Panc1 (cell line): ENCODE results near the gene CLDN7. TPM values are rescaled to one million over a fixed set of nuclear protein-coding genes. Genes with fewer than 3 reads are reported as not detected.

Experiments used
- ATAC-seq: fragments of 200-7000 bp; cut with Tn5 transposase; 2 replicates; pipeline ENCODE4 v1.9.1; 2020; ENCODE audit warnings: mild to moderate bottlenecking, moderate library complexity
- BruUV-seq: library from RNA; stranded (reverse); fragments of 400-500 nt; replicated peaks from 2 replicates; lab custom pipeline; 2021; lab: Mats Ljungman, UMichigan
- CTCF ChIA-PET: fragments of 300-600 bp; sonication (Branson Sonifier 250); formaldehyde crosslinking; loops from one replicate; lab custom pipeline; 2022; ENCODE audit warnings: antibody characterized with exemption; lab: Charles Lee
- POLR2A ChIA-PET: fragments of 300-600 bp; sonication (Branson Sonifier 250); formaldehyde crosslinking; loops from one replicate; lab custom pipeline; 2022; ENCODE audit warnings: antibody characterized with exemption; lab: Charles Lee
- DNase-seq: peaks from one replicate; pipeline ENCODE4 v3.0.0-alpha.2; 2010; ENCODE audit warnings: low read depth, low spot score
- H3K27ac ChIP-seq: 2 replicates; pipeline ENCODE4 v1.5.1; 2011; ENCODE audit warnings: mild to moderate bottlenecking, low read length, inconsistent platforms
- H3K27me3 ChIP-seq: fragments of 200-500 bp; sonication (Bioruptor generic); 2 replicates; pipeline ENCODE4 v1.6.0; 2014; ENCODE audit warnings: low read length, inconsistent platforms; ENCODE audit not compliant: control insufficient read depth, insufficient read depth
- H3K36me3 ChIP-seq: fragments of 200-500 bp; sonication (Bioruptor generic); 2 replicates; pipeline ENCODE4 v1.5.1; 2014; ENCODE audit warnings: inconsistent platforms, mild to moderate bottlenecking, low read length, moderate library complexity; ENCODE audit not compliant: control insufficient read depth, insufficient read depth
- H3K4me1 ChIP-seq: 2 replicates; pipeline ENCODE4 v1.5.1; 2011; ENCODE audit warnings: inconsistent platforms, mild to moderate bottlenecking, low read length, moderate library complexity; ENCODE audit not compliant: control insufficient read depth, insufficient read depth
- H3K4me3 ChIP-seq, 2 experiments: 2 replicates each; pipeline ENCODE4 v1.5.1; 2011 to 2012; ENCODE audit warnings: low read depth in 2 of 2, low read length in 2 of 2, mild to moderate bottlenecking in 2 of 2, inconsistent platforms in 1 of 2, moderate library complexity in 1 of 2
- H3K9me3 ChIP-seq: fragments of 200-500 bp; sonication (Bioruptor generic); 2 replicates; pipeline ENCODE4 v1.5.1; 2014; ENCODE audit warnings: low read depth, mild to moderate bottlenecking, inconsistent platforms, low read length, moderate library complexity; ENCODE audit not compliant: control insufficient read depth, insufficient read depth
- POLR2AphosphoS5 ChIP-seq: IDR thresholded peaks from 2 replicates; pipeline ENCODE4 v1.6.1; 2012; ENCODE audit warnings: mild to moderate bottlenecking, low read depth, low read length, moderate library complexity
- SIN3A ChIP-seq: IDR thresholded peaks from 2 replicates; pipeline ENCODE4 v1.6.1; 2012; ENCODE audit warnings: low read depth, mild to moderate bottlenecking, low read length, moderate library complexity, borderline replicate concordance; ENCODE audit not compliant: insufficient read depth
- TCF7L2 ChIP-seq: IDR thresholded peaks from 2 replicates; pipeline ENCODE4 v1.6.1; 2011; ENCODE audit warnings: mild to moderate bottlenecking, low read depth, low read length, inconsistent platforms
- in situ Hi-C: cut with HindIII; loops from 2 replicates; pipeline ENCODE4 v1.10.0; 2016; ENCODE audit warnings: low sequenced_read_pairs, low pct_unique_long_range_greater_than_20kb
- intact Hi-C: fragments of 100-400 bp; cut with micrococcal nuclease; formaldehyde crosslinking; loops from one replicate; pipeline ENCODE4 v1.10.0; 2022; ENCODE audit not compliant: unreplicated experiment
- total RNA-seq: library from RNA; stranded (reverse); gene quantifications from one replicate; pipeline ENCODE4 v1.2.1, GENCODE V29; 2021; ENCODE audit not compliant: unreplicated experiment
- TF ChIP-seq, protein P1 (sequence below), 2 experiments: IDR thresholded peaks; 2 replicates each; pipeline ENCODE4 v1.6.1; 2011 to 2012; ENCODE audit warnings: low read depth in 2 of 2, control low read depth in 1 of 2, low read length in 1 of 2, mild to moderate bottlenecking in 1 of 2, moderate library complexity in 1 of 2; ENCODE audit not compliant: insufficient read depth in 1 of 2
- TF ChIP-seq, protein P2 (sequence below): fragments of 450-650 bp; IDR thresholded peaks from 2 replicates; pipeline ENCODE4 v1.5.1; 2017; ENCODE audit warnings: mild to moderate bottlenecking

Gene CLDN7
- total RNA-seq, 1 experiment from 2014 or later: 43.1 TPM

DNA sequence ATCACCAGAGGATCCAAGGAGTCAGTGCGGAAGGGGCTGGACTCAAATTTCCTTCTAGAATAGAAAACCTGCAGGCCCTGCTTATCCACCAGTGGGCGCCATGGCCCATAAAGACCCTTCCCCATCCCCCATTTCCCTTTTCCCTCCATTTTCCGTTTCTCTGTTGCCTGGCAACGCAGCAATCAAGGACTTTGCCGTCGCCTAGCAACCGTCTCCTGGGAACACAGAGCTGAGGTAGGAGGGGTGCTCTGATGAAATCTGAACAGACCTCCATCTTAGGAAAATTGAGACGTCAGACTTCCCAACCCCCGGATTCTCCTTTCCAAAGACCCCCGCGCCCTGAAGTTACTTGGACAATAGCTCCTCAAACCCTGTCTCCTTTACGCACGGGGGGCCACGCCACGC is 48.4 kb downstream of the CLDN7 start:
- no peak for ATAC-seq
- Histone ChIP-seq H3K4me1 (peaks cover 22% of the 10 kb centered on the region), H3K9me3 (no peaks in the 10 kb centered on the region), H3K27ac (peak overlapping the region; percentile 11; the same call in 1 of the 2 replicates), H3K36me3 (no peaks in the 10 kb centered on the region), H3K27me3 (no peaks in the 10 kb centered on the region), H3K4me3 (peak overlapping the region; percentile 47 to 70)
- DNase-seq: no peak
- POLR2A ChIA-PET: no interaction called here
- BruUV-seq: no TSS peak
- intact Hi-C loops: no loop called here
- no peak for TF ChIP-seq SIN3A
- no peak for TF ChIP-seq POLR2AphosphoS5
- TF ChIP-seq, protein P1, sequence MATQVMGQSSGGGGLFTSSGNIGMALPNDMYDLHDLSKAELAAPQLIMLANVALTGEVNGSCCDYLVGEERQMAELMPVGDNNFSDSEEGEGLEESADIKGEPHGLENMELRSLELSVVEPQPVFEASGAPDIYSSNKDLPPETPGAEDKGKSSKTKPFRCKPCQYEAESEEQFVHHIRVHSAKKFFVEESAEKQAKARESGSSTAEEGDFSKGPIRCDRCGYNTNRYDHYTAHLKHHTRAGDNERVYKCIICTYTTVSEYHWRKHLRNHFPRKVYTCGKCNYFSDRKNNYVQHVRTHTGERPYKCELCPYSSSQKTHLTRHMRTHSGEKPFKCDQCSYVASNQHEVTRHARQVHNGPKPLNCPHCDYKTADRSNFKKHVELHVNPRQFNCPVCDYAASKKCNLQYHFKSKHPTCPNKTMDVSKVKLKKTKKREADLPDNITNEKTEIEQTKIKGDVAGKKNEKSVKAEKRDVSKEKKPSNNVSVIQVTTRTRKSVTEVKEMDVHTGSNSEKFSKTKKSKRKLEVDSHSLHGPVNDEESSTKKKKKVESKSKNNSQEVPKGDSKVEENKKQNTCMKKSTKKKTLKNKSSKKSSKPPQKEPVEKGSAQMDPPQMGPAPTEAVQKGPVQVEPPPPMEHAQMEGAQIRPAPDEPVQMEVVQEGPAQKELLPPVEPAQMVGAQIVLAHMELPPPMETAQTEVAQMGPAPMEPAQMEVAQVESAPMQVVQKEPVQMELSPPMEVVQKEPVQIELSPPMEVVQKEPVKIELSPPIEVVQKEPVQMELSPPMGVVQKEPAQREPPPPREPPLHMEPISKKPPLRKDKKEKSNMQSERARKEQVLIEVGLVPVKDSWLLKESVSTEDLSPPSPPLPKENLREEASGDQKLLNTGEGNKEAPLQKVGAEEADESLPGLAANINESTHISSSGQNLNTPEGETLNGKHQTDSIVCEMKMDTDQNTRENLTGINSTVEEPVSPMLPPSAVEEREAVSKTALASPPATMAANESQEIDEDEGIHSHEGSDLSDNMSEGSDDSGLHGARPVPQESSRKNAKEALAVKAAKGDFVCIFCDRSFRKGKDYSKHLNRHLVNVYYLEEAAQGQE (IDR thresholded peaks at IDR 0.05; ENCODE audit: insufficient read depth in 1 of 2, low read depth in 2 of 2, low read length in 1 of 2): no peak
- TF ChIP-seq, protein P2, sequence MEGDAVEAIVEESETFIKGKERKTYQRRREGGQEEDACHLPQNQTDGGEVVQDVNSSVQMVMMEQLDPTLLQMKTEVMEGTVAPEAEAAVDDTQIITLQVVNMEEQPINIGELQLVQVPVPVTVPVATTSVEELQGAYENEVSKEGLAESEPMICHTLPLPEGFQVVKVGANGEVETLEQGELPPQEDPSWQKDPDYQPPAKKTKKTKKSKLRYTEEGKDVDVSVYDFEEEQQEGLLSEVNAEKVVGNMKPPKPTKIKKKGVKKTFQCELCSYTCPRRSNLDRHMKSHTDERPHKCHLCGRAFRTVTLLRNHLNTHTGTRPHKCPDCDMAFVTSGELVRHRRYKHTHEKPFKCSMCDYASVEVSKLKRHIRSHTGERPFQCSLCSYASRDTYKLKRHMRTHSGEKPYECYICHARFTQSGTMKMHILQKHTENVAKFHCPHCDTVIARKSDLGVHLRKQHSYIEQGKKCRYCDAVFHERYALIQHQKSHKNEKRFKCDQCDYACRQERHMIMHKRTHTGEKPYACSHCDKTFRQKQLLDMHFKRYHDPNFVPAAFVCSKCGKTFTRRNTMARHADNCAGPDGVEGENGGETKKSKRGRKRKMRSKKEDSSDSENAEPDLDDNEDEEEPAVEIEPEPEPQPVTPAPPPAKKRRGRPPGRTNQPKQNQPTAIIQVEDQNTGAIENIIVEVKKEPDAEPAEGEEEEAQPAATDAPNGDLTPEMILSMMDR: no peak
- TF ChIP-seq TCF7L2: no peak
- in situ Hi-C loops: no loop called here
- CTCF ChIA-PET: interaction anchor here (0.7 kb wide), 1 partner anchor 140 kb away, joined by 3 read pairs; no protein-coding TSS in a partner anchor

DNA sequence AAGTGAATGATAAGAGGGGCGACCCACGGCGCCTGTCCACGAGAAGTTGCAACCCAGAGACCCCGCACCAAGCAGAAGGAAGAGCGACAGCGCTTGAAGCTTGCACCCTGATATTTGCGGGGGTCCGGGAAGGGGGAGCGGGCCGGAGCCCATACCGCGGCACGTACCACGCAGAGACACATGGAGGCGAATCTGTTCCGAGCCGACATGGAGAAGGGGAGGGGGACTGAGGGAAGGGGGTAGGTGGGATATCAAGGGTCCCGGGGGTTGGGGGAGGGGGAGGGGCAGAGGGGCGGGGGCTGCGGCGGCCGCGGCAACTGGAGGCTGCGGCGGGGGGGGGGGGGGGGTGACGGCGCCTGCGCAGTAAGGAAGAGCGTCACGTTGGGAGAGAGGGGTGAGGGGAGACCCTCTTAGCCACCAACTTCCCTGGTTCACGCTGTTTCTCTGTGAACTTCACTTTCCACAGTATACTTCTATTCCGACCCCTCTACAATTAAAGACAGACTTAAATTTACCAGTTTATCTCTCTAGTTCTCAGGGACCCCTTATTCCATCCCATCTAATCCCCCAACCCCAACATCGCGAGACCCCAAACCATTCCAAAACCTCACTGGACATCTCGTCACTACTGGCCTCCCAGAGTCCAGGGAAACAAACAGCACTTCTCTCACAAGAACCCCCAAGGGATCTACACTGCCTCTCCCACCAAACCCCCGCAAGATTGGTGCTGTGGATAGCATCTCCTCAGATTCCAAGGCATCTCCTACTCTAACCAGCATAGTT is 50.6 kb downstream of the CLDN7 start:
- intact Hi-C loops: no loop called here
- Histone ChIP-seq H3K27ac (no peak overlapping the region), H3K36me3 (no peaks in the 10 kb centered on the region), H3K4me3 (no peak overlapping the region), H3K27me3 (no peaks in the 10 kb centered on the region), H3K4me1 (peaks cover 7% of the 10 kb centered on the region), H3K9me3 (no peaks in the 10 kb centered on the region)
- ChIA-PET CTCF (no interaction called here), POLR2A (no interaction called here)
- TF ChIP-seq, protein P2: no peak
- TF ChIP-seq, protein P1 (IDR thresholded peaks at IDR 0.05; ENCODE audit: insufficient read depth in 1 of 2, low read depth in 2 of 2, low read length in 1 of 2): no peak
- no peak for TF ChIP-seq SIN3A
- TF ChIP-seq POLR2AphosphoS5: no peak
- TF ChIP-seq TCF7L2: no peak
- in situ Hi-C loops: no loop called here
- no TSS peak for BruUV-seq
- no peak for ATAC-seq
- no peak for DNase-seq
